EH (cell line): ENCODE measurements around the gene NDUFA6.
A peak's percentile ranks its signal among the peaks of the same experiment; 100 is the strongest.
"Not testable (repeated sequence)": the region's sequence is repeated elsewhere in the genome, so short reads cannot be mapped to it uniquely, and the experiment has no call there.

Experiments used
- DNase-seq: peaks from one replicate; pipeline ENCODE4 v3.0.0-alpha.2; 2015; ENCODE audit warnings: low read depth

NDUFA6 gene

GRCh38 chr22:42090596-42091454 lies at the start of gene NDUFA6:
NDUFA6 (minus strand) TSS chr22:42090772; CDS start chr22:42090744, 28 bp downstream.
- DNase-seq = peak; percentile 100

DNA sequence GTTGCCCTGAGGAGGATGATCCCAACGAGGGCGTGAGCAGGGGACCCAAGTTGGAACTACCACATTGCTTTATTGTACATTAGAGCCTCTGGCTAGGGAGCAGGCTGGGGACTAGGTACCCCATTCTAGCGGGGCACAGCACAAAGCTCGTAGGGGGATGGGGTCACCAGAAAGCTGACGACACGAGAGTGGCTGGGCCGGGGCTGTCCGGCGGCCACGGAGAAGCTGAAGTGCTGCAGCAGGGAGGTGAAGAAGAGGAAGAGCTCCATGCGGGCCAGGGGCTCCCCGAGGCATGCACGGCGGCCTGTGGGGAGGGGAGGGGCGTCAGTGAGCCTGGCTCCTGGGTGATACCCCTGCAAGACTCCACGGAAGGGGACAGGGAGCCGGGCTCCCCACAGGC lies 49.6 kb upstream of the NDUFA6 start:
- not testable (repeated sequence) for DNase-seq

GRCh38 chr22:42139508-42139907 lies 48.9 kb upstream of the NDUFA6 start:
- DNase-seq = not testable (repeated sequence)

DNA sequence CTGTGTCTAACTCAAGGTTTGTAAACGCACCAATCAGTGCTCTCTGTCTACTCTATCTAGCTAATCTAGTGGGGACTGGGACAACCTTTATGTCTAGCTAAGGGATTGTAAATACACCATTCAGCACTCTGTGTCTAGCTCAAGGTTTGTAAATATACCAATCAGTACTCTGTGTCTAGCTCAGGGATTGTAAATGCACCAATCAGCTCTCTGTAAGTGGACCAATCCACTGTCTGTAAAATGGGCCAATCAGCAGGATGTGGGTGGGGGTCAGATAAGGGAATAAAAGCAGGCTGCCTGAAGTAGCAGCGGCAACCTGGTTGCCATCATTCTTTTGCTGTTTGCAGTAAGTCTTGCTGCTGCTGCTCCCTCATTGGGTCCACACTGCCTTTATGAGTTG lies 48.4 kb upstream of the NDUFA6 start:
- no peak for DNase-seq

DNA sequence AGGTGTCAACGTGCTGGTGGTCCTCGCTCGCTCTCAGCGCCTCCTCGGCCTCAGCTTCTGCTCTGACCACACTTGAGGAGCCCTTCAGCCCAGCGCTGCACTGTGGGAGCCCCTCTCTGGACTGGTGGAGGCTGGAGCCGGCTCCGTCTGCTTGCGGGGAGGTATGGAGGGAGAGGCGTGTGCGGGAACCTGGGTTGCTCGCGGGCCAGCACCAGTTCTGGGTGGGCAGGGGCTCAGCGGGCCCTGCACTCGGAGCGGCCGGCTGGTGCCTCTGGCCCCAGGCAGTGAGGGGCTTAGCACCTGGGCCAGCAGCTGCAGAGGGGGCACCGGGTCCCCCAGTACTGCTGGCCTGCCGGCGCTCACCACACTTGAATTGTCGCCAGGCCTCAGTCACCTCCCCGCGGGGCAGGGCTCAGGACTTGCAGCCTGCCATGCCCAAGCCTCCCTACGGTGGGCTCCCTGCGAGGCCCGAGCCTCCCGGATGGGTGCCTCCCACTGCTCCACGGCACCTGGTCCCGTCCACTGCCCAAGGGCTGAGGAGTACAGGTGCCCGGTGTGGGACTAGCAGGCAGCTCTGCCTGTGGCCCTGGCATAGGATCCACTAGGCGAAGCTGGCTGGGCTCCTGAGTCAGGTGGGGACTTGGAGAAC lies 47.7 kb upstream of the NDUFA6 start:
- no peak for DNase-seq

GRCh38 chr22:42135688-42136087 lies 45.1 kb upstream of the NDUFA6 start:
- DNase-seq = not testable (repeated sequence)

DNA sequence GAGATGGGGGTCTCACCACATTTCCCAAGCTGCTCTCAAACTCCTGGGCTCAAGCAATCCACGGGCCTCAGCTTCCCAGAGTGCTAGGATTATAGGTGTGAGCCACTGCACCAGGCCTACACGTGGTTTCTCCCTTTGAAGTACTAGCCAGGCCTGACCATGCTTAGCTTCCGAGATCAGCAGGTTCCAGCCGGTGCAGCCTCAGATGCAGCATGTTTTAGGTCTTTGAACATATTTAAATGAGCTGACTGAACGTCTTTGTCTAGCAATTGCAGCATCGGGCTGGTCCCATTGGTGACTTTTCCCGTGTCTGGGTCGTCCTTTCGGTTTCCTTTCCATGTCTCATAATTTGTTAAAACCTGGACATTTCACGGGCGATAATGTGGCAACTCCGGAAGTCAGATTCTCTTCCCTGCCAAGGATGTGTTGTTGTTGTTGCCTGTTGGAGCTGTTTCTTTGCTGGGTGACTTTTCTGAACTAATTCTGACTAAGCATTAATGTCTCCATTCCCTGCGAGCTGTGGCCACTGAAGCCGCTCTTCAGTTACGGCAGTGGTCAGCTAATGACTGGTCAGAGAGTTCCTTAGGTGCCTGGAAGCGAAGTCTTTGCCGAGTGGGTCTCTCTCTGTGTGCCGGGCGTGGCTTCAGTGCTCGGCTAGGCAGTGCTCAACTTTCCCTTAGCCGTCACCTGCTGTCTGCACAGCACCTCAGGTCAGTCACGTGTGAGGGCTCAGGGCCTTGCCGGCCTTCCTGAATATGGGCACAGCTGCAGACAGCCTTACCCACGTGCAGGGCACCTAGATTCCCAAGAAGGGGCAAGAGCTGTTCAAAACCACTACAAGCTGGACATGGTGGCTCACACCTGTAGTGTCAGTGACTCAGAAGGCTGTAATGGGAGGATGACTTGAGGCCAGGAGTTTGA lies 43.8 kb upstream of the NDUFA6 start:
- DNase-seq = no peak

GRCh38 chr22:42132457-42132856 lies 41.9 kb upstream of the NDUFA6 start:
- no peak for DNase-seq

DNA sequence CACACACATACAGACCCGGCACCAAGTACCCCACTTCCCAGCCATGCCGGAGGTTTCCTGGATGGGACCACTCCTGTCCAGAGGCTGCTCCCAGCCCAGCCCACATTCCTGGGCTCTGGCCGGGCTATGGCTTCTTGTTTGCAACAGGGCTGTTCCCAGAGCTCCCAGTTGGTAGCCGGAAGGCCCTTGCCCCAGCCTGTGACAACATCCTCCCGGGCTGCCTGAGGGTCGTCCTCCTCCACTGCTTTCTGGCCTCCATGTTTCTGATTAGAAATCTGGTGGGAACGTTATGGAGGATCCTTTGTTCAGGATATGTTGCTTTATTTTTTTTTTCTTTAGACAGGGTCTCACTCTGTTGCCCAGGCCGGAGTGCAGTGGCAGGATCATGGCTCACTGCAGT lies 41.0 kb upstream of the NDUFA6 start:
- no peak for DNase-seq

- not testable (repeated sequence) for DNase-seq
Measured at GRCh38 chr22:42130639-42131431, 40.3 kb upstream of the NDUFA6 start, which contains the start of gene CYP2D6. CYP2D6 (minus strand) TSS chr22:42130810; CDS start chr22:42130791, 19 bp downstream.

- DNase-seq = not testable (repeated sequence)
Measured at GRCh38 chr22:42130182-42130581, 39.6 kb upstream of the NDUFA6 start.

DNA sequence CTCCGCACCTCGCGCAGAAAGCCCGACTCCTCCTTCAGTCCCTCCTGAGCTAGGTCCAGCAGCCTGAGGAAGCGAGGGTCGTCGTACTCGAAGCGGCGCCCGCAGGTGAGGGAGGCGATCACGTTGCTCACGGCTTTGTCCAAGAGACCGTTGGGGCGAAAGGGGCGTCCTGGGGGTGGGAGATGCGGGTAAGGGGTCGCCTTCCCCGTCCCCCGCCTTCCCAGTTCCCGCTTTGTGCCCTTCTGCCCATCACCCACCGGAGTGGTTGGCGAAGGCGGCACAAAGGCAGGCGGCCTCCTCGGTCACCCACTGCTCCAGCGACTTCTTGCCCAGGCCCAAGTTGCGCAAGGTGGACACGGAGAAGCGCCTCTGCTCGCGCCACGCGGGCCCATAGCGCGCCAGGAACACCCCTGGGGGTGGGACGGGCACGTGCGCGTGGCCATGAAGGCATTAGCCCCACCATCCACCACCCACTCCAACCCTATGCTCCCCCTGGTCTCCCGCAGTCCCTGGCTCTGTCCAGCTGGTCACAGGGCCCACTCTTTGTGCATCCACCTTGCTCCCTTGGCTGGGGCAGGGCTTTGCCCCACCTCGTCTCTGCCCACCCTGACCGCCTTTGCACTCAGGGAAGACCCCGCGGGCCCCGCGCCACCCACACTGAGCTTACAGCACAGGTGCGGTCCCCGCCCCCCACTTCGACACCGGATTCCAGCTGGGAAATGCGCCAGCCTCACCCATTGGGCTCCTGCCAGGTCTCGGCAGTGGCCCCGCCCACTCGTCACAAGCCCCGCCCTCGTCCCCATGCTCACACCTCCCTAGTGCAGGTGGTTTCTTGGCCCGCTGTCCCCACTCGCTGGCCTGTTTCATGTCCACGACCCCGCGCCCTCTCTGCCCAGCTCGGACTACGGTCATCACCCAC lies 38.5 kb upstream of the NDUFA6 start:
- DNase-seq = not testable (repeated sequence)

GRCh38 chr22:42128007-42128406 lies 37.4 kb upstream of the NDUFA6 start:
- DNase-seq = not testable (repeated sequence)

DNA sequence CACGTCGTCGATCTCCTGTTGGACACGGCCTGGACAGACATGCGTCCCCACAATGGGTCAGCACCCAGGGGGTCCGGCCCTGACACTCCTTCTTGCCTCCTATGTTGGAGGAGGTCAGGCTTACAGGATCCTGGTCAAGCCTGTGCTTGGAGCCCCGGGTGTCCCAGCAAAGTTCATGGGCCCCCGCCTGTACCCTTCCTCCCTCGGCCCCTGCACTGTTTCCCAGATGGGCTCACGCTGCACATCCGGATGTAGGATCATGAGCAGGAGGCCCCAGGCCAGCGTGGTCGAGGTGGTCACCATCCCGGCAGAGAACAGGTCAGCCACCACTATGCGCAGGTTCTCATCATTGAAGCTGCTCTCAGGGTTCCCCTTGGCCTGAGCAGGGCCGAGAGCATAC lies 37.0 kb upstream of the NDUFA6 start:
- DNase-seq = no peak

DNA sequence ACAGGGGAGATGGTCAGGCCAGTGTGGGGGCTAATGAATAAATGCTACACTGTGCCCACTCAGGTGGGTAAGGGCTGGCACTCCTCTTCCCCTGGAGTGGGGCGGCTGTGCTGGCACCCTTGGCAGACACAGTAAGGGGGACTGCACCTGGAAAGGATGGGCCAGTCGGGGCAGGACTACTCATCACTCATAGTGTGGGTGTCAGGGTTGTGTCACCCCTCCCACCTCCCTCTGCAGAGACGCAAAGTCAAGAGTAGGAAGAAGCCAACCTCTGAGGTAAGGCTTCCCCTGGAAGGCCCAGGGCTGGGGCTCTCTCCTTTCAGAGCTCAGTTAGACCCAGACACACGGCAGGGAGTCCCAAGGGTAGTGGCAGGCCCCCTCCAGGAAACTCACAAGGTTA lies 33.0 kb upstream of the NDUFA6 start:
- DNase-seq = not testable (repeated sequence)

- not testable (repeated sequence) for DNase-seq
Measured at GRCh38 chr22:42120231-42121021, 29.9 kb upstream of the NDUFA6 start.

DNA sequence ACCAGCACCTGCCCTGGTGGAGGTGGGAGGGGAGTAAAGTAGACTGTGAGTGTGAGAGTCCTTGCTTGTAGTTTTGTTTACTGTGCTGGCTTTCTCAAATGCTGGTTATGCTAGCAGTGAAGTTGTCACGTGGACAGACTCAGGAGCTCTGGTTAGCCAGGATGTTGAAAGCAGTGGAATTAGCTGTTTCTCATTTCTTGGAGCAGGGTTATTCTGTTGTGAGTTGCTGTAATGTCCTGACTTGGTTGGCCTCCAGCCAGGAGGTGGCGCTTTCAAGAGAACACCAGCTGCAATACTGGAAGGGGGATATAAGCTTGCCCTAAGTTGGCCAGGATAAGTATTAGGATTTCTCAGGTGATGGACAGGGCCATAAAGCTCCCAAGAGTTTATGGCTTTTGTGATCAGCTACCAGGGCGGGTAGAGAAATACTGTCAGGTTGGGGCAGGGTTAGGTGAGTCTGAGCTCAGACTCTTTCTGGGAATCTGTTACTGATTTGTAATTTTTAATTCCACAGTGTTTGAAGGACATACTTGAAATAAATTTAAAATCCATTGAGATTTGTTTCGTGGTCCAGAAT lies 26.4 kb upstream of the NDUFA6 start:
- no peak for DNase-seq

DNA sequence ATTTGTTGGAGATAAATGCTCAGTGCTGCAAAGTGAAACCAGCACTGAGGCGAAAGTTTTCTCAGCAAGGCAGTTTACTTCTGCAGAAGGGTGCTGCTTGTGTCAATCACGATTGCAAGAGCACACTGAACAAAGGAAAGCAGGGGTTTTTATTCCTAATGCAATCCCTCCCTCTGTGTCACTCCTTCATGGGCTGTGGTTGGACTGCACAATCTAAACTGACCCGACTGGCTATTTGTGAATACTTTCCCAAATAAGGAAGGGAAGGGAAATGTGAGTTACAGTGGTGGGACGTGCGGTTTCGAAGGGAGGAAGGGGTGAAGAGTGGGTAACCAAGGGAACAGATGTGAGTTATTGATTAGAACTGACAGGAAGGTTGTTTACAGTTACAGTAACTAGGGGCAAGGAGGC lies 24.9 kb upstream of the NDUFA6 start:
- not testable (repeated sequence) for DNase-seq

DNA sequence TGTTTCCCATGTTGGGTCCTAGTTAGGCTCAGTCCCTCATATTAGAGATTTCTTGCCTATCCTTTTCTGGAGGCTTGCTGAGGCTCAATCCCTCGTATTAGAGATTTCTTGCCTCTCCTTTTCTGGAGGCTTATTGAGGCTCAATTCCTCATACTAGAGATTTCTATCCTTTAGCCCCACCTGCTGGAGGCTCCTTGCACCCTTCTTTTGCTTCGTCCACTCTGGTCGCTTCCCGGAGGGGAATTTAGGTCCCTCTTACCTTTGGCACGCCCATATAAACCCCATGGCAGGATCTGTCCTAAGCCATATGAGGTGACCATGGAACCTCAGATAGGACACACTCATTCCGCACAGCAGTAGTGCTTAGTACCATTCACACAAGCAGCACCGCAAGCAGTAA lies 24.1 kb upstream of the NDUFA6 start:
- peak; percentile 29 for DNase-seq
